Ovary (tissue), 3 donors: ENCODE results near the gene ANKRD33.

Experiments used
- CTCF ChIP-seq, 3 donors: fragments of 450-650 bp in 2 of 3; fragments of 200-600 bp in 1 of 3; IDR thresholded peaks; one replicate each; pipeline versions ENCODE4 v1.5.1 to v1.8.0; 2016 to 2022; ENCODE audit warnings: antibody characterized with exemption in 3 of 3, mild to moderate bottlenecking in 1 of 3
- EP300 ChIP-seq: sonication (generic); formaldehyde crosslinking; IDR thresholded peaks from one replicate; pipeline ENCODE4 v1.6.1; 2017; ENCODE audit warnings: antibody characterized with exemption
- POLR2A ChIP-seq: fragments of 450-650 bp; IDR thresholded peaks from one replicate; pipeline ENCODE4 v1.6.1; 2017; ENCODE audit warnings: antibody characterized with exemption, mild to moderate bottlenecking, moderate library complexity
- donor health status: DM: no; HTN: no; CAD: no.

- TF ChIP-seq EP300 (no peak), POLR2A (no peak), CTCF (IDR thresholded peaks at IDR 0.05) (no peak)
Observed at GRCh38 chr12:51871918-51872688, 15.8 kb upstream of the ANKRD33 start.
